B cell (primary cell): ENCODE data around the gene LAMA2.

ENCODE experiments used
- CTCF ChIP-seq: fragments of 200-600 bp; IDR thresholded peaks from one replicate; pipeline ENCODE4 v1.8.0; 2022; ENCODE audit warnings: antibody characterized with exemption, mild to moderate bottlenecking
- EZH2 ChIP-seq: IDR thresholded peaks from 2 replicates; pipeline ENCODE4 v1.6.1; 2012; ENCODE audit warnings: borderline replicate concordance, low read depth, mild to moderate bottlenecking, moderate library complexity, low read length; ENCODE audit not compliant: insufficient read depth, poor library complexity, severe bottlenecking

- TF ChIP-seq CTCF (no peak), EZH2 (no peak)
Measured at GRCh38 chr6:129177801-129178200, 294.9 kb downstream of the LAMA2 start.
